NCI-H2081 (cell line): ENCODE results near the gene CHST5.
"Not testable (repeated sequence)": the region's sequence is repeated elsewhere in the genome, so short reads cannot be mapped to it uniquely, and the experiment has no call there.

ENCODE experiments used
- DNase-seq, 2 experiments: peaks; one replicate each; lab custom pipeline; 2025; lab: John Stamatoyannopoulos, UW

CHST5 gene

DNA sequence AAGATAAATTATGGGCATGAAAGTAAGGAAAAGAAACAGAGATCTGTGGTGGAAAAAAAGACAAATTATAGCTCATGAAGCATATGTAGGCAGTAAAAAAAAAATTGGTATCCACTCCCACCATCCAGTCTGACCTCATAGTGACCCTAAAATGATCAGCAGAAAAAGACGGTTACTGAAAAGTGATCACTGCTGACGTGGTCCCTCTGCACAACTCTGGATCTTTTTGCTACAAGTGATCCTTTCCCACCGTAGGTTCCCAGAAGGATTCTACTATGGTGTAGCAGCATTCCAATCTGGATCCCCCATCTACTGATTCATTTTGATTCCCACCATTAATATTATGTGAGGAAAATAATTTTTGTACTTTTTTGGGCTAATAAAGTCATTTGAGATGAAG, 29.8 kb downstream of the CHST5 start:
- DNase-seq: no peak

DNA sequence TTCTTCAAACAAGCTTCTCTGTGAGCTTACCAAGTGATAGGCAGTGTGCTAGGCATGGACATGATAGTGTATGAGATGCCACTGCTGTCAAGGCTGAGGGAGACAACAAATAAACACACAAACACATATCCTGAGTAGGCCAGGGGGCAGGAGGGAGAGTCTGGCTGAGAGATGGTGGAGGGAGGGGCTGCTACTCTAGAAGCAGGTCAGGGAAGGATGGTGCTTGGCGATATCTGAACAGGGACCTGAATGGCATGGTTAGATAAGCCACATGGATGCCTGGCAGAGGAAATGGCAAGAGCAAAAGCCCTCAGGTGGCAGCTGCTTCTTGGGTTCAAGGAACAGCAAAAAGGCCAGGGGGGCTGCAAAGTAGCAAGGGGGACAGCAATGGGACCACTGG, 32.1 kb downstream of the CHST5 start:
- DNase-seq: no peak

DNA sequence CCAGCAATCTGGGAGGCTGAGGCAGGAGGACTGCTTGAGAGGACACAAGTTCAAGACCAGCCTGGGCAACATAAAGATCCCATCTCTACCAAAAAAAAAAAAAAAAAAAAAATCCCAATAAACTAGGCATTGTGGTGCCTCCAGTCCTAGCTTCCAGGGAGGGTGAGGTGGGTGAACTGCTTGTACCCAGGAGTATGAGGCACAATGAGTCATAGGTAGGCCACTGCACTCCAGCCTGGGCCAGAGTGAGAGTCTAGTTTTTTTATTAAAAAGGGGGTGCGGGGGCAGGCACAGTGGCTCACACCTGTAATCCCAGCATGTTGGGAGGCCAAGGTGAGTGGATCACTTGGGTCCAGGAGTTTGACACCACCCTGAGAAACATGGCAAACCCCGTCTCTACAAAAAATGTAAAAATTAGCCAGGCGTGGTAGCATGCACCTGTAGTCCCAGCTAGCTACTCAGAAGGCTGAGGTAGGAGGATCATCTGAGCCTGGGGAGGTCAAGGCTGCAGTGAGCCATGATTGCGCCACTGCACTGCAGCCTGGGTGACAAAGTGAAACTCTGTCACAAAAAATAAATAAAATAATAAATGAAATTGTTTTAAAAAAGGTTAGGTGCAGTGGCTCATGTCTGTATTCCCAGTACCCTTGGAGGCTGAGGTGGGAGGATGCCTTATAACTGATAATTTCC, 32.8 kb downstream of the CHST5 start:
- no peak for DNase-seq

DNA sequence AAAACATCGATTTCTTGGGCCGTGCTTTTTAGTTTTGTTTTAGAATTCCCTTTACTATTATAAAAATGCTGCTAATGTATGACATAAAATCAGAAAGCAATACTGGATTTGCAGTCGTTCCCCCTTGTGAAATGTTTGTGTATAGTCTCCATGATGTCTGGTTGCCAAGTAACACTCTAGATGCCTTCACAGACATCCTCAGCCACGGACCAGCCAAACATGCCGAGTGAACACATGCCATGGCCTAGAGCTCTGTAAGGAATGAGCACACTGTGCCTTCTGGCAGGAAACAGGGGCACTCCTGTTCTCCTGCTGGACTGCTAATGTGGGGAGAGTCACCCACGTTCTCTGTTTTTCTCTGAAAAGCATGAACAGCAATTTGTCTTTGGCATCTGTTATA, 34.1 kb downstream of the CHST5 start:
- not testable (repeated sequence) for DNase-seq

DNA sequence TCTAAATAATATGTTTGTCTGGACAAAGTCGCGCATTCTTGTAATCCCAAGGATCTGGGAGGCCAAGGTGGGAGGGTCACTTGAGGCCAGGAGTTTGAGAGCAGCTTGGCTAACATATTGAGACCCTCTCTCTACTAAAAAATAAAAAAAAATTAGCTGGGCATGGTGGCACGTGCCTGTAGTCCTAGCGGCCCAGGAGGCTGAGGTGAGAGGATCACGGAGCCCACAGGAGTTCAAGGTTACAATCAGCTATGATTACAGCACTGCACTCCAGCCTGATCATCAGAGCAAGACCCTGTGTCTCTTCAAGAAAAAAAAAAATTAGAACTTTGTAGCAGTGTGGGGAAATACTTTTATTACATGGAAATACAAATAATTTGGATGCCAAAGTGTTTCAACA, 34.5 kb downstream of the CHST5 start:
- no peak for DNase-seq

DNA sequence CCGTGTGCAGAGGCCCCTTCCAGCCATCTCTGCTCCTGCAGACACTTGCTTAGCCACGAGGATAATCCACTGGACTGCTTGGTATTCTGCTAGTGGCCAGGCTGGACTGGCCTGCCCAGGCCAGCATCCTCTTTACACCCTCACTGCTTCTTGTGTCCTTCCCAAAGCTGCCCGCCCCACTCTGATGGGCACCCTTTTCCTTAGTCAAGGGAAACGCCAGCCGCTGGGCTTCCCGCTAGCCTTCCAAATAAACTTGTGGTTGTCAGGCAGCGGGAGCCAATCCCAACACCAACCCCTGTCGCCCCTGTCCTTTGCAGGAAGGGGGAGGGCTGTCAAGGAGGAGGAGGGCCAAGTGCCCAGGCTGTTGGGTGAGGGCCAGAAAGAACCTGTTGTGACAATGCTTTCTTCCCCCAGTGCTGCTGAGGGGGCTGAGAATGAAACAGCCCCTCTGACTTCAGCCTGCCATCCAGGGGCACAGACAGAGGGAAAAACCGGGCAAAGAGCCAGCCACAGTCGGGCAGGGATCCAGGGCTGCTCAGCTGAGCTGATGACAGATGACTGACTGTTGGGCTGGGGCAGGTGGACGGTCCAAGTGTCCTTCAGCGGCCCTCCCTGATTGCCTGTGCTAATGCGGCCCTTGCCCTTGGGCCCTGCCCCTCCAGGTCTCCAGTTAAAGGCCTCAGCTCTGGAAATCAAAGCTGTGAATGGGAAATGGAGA, 37.1 kb downstream of the CHST5 start:
- DNase-seq: peak; percentile 33 to 74

DNA sequence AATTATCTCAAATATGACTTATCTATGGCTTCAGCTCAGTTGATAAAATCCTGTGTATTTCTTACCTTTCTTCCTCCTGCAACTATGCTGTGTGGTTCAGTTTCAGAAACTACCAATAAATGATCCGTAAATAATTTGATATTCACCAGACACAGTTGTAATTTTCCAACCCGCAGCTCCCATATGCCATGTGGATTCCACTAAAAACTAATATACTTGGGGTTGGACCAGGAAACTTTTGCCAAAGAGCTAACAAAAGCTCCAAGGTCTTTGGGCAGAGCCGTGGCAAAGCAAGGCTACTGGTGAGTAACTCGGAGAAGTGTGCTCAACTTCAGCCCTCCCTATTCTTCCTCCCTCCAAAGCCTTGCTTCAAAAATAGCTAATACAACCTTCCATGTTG, 38.4 kb downstream of the CHST5 start:
- no peak for DNase-seq

DNA sequence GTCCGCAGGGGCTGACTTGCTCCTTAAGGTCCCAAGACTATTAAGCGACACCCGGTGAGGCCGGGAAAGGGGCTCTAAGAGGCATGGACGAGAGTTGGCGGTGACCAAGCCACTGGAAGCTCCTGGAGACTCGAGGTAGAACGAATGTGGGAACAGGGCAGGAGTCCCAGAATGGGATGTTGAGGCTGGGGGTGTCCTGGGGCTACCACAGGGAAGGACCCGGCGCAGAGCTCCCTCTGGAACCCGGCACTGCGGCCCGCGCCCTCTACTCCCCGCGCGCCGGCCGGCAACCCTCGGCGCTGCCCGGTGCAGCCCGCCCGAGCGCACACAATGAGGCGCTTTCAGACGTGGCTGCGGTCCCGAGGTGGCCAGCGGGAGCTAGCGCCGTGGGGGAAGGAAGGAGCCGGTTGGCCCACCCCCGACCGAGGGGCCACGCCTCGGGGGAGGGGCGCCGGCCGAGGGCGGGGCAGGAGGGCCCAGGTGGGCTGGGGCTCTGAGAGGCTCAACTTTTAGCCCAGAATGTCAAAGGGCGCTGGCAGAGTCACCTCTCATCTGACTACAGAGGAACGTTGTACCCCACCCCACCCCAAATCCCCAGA, 40.7 kb downstream of the CHST5 start, which contains the start of gene CHST6:
TSS of gene CHST6 (minus strand) at position 366 of the 599 bp plus-strand sequence. CDS start 15,613 bp downstream, outside the sequence.
- DNase-seq: no peak

DNA sequence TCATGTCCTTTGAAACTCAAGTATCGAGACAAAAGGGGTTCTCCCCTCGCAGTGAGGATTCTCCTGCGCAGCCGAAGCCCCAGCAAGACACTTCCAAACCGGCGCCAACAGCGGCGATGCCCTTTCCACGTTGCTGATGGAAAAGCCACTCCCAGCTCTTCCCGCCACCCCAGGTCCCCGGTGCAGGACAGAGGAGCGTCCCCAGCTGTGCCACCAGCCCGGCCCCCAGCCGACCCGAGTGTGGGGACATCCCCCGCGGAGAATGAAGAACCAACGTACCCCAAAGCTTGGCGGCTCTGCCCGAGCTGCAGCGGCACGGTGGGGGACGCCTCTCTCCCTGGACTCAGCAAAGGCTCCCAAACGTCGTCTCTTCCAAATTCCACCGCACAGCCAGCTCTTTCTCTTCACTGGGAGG, 41.2 kb downstream of the CHST5 start:
- no peak for DNase-seq

DNA sequence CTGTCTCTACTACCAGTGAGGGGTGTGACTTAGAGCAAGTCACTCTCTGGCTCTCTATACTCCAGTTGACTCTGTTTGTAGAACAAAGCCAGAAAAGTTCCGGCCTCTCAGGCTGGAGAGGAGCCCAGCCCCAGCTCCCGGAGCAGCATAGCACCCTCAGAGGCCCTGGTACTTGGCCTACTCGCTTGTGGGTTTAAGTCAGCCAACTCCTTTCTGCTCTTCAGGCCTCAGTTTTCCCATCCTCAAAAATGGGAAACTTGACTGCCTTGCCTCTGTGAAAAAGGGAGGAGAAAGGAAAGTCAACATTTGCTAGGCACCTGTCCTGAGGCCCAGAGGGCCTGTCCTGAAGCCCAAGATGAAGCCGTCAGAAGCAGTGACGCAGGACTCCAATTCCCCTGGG, 41.7 kb downstream of the CHST5 start:
- no peak for DNase-seq

DNA sequence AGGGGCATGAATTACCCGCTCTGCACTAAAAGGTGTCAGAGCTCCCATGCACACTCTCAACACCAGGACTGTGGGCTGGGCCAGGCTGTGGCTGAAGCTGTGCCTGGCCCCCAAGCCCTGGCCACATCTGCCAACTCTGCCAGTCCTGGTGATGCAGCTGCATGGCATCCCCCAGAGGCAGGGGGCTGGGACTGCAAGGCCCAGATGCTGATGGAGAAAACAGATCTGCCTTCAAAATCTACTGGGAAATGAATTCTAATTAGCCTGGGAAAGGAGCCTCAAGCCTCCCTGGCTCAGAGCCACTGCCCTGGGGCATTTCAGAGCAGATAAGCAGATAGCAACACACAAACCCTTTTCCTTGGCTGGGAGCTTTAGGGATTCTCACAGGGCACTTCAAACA, 44.0 kb downstream of the CHST5 start:
- DNase-seq: peak; percentile 5 to 51

DNA sequence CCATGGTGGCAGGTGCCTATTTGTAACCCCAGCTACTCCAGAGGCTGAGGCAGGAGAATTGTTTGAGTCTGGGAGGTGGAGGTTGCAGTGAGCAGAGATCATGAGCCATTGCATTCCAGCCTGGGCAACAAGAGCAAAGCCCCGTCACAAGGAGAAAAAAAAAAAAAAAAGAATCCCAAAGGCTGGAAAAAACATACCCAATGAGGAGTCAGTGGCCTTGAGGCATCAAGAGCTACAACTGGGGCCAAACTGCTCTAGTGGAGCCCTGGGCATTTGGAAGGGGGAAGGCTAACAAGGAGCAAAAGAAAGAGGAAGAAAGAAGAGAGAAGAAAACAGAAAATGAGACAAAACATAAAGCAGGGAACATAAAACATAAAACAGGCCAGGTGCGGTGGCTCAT, 47.6 kb downstream of the CHST5 start:
- no peak for DNase-seq

DNA sequence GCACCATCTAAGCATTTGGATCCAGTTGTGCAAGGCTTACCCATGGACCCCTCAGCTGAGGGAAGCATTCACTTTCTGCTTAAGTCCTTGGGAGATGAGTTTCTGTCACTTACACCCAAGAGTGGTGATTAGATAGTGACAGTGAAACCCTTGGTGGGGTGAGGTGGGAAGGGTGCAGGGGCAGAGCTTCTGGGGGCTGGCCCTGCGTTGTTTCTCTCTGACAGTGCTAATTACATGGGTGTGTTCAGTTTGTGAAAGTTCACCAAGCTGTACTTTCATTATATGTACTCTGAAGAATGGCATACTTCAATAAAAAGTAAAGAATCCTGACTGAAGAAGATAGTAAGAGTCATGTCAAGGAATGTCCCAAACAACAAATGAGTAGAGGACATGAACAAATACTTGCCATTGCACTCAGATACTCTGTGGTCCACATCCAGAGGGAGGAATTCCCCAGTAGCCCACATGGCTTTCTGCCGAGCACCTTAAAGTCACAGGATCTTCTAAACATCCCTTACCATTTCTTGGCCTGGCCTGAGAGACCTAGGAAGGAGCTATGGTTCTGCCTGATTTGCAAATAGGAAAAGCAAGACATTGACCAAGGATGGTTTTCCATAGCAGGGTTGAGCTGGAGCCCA, 49.1 kb downstream of the CHST5 start:
- no peak for DNase-seq

DNA sequence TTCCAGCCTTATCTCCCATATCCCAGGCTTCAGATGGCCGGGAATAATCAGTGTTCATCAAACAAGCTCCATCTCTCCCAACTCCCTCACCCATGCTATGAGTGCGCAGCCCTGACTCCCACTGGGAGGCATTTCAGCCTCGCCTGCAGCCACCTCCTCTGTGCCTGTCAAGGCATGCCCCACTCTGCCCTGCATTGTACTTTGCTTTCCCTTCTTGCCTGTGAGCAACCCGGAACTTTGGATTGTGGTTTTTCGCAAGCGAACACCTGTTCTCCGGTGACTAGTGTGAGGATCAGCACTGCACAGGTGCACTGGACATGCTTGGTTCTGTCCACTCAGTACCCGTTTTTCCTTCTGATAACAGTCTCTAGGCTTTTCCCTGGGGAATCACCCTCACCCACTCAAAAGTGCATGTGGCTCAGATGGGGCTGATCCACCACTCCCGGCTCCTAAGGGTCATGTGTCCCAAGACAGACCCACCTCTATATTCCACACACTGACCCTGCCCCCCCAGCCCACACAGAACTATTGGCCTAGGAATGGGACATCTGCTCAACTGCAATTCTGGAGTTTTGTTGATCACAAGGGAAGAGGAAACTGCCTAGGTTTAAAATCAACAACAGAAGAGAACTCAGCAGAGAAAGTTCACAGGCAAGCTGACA, 49.8 kb downstream of the CHST5 start:
- DNase-seq: no peak

DNA sequence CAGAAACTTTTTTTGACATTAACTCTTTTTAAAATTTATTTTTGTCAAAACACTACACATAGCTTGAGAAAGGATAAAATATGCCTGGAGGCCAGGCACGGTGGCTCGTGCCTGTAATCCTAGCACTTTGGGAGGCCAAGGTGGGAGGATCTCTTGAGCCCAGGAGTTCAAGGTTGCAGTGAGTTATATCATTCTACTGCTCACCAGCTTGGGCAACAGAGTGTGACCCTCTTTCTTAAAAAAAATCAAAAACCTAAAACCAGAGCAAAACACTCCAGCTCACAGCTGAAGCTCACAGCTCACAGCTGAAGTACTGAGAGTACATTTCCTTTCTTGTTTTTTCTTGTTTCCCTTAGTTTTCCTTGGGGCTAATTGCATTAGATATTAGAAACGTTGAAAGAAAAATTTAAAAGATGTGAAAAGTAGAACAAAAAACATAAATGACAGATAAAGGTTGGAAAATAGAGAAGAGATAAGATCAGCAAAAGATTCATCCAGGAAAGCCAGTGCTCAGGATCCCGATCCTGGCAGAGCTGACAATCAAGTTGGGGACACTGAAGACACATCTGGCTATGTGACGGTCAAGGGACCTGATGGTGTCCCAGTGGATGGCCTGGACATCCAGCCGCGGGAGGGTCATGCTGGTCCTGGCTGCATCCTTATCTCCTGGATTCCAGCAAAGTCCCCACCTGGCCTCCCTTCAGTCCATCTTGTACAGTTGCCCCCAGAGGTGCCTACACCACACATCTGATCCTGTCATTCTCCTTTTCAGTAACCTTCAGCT, 50.5 kb downstream of the CHST5 start:
- no peak for DNase-seq

DNA sequence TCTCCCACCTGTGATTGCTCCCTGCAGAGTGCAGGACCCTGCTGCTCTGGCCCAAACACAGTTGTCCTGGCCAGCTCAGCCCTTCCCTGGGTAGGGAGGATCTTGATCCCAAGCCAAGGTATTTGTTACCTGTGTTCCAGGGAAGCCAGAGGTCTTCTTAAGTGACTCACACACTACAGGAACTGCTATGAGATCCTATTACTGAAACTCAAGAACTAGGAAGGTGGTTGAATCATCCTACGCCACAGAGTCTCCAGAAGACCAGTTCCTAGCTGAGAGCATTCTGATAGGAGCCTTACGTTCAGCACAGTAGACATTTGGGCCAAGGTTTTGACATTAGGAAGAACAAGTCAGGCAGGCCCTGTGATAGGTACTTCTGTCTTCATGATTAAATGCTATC, 52.7 kb downstream of the CHST5 start:
- no peak for DNase-seq

DNA sequence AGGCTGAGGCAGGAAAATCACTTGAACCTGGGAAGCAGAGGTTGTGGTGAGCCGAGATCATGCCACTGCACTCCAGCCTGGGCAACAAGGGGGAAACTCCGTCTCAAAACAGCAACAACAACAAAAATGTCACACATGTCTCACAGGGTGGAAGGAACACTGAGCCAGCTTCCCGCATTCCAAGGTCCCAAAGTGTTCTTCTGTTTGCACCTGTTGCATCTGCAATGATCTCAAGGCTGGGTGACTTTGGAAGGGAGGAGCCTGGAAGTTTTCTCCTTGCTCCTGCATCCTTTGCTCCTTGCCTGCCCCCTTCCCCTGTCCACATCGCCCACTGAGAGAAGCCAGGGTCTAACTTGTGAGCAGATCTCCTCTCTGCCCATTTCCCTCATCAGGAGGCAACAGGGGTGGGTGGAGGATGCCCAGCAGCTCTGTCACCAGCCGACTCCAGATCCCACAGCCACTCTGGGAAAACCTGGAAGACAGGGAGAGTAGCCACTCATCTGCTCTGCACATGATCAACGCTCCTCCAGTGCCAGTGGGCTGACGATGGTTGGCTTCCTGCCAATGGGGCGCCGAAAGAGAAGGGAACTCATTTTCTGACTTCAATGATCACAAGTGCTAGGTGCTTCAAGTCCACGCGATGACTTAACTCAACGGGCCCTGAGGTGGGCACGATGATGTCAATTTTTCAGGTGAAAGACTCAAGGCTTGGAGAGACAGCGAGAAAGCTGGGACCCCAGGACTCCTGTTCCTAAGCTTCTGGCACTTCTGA, 53.3 kb downstream of the CHST5 start:
- DNase-seq: no peak

DNA sequence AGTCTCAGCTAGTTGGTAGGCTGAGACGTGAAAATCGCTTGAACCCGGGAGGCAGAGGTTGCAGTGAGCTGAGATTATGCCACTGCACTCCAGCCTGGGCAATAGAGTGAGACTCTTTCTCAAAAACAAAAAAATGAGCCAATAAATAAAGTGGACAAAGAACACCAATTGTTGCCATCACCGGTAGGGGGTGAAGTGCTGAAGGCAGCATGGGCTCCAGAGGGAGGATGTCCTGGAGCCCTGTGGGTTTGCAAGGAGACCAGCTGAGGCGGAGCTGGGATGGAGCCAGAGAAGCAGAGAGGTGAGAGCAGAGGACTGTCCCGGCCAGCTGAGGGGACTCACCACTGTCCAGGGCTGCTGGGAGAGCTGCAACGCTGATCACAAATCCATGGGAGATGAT, 54.4 kb downstream of the CHST5 start:
- no peak for DNase-seq

DNA sequence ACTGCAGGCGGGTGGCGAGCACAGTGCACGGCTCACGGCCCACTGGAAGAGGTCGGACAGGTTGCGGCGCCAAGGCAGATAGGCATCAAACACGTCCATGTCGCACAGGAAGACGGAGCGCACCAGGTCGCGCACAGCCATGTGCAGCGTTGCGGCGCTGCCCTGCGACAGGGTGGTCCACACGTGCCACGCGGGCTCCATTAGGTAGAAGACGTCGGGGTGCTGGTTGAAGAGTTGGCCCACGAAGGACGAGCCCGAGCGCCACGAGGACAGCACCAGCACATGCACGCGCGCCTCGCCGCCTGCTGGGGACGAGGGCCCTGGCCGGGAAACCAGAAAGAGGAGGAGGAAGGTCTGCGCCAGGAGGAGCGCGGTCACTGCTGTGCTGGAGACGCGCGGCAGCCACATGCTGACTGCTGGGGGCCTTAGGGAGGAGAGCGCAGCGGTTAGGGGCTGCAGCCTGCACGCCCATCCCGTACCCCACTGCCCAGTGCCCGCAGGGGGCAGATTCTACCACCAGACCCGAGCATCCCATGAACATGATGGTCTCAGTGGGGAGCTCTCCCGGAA, 56.4 kb downstream of the CHST5 start:
- DNase-seq: no peak
